Fibroblast of skin of left quadriceps (primary cell): ENCODE results near the gene ZBTB7C.

Source experiments
- DNase-seq, 2 experiments: peaks; one replicate each; pipeline ENCODE4 v3.0.0-alpha.2; 2013; ENCODE audit warnings: low read depth in 2 of 2

ZBTB7C gene

DNA sequence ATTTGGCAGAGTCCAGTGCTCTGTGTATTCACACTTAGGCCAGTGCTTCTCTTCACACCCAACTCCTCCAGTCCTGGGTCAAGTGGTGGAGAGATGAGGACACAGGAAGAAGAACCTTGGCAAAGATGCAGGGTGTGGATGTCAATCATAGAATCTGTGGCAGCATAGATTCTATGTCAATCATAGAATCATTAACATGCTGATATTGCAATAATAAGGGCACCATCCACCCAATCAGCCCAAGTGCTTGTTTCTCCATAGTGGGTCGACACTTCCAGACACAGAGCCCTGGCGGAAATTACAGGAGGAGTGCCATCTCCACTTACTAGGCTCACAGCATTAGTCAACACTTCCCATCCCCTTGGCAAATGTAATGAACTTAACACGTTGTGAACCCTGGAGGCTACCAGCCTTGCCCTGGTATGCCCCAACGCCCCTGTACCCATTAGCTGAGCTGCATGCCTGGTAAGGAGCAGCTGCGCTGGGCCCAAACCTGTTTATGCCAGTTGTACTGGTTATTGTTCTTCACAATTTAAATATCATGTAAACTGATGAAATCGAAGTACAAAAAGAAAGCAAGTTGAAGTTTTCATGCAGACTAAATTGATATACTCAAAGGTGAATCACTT is 317.2 kb downstream of the ZBTB7C start:
- no peak for DNase-seq

DNA sequence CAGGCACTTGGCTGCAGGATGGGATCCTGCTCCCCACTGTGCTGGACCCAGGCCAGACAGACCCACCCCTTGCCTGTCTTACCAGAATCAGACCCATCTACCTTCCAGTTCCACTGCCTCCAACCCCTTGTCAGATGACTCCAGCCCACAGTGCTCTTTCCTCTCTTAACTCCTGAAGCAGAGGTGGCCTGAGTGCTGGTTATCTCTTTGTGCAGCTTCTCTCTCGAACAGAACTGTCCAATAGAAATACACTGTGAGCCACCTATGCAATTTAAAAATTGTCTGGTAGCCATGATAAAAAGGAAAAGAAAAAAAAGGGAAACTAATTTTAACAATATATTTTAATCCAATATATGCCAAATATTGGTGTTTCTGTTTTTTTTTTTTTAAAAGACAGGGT is 318.5 kb downstream of the ZBTB7C start:
- no peak for DNase-seq

DNA sequence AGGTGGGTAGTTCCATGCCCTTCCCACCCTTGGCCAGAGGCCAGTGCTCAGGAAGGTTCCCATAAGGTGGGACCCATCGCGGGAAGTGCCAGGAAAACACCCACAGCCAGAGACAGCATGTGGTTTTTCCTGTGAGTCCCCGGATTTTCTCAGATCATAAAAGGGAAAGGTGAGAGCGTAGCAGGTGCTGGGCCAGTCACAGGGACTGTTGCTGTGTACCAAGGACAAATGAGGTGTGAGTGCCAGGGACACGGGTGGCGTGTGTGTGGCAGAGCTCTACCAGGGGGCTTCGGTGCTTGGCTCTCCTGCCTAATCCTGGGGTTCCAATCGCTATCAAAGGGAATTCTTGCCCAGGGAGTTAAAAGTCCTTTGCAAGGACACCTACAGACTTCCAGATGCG is 319.2 kb downstream of the ZBTB7C start:
- DNase-seq: no peak

DNA sequence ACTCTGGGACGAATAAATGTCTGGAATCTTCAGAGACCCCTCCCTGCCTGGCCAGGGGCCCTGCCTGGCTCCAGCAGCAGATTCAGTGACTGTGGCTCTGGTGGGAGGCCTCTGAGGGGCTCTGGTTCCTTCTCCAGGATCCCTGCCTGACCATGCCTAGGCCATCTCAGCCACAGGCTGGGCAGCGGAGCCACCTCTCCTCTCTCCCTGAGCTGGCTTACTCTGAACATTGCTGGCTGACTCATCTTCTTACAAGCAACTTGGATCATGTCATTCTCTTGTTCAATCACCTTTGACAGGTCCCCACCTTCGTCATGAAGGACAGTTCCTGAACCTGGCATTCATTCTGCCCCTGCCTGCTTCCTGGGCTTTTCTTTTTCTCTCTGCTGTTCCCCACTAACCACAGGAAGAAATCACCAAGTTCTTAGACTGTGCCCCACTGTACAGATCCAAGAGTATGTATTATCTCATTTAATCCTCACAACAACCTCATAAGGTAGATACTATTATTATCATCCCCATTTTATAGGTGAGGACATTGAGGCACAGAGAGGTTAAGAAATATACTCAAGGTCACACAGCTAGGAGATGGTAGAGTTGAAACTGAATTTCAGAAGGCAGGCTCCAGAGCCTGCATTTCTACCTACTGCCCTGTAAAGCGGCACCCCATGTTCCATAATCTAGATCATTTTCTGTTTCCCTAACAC is 323.2 kb downstream of the ZBTB7C start:
- DNase-seq: no peak

DNA sequence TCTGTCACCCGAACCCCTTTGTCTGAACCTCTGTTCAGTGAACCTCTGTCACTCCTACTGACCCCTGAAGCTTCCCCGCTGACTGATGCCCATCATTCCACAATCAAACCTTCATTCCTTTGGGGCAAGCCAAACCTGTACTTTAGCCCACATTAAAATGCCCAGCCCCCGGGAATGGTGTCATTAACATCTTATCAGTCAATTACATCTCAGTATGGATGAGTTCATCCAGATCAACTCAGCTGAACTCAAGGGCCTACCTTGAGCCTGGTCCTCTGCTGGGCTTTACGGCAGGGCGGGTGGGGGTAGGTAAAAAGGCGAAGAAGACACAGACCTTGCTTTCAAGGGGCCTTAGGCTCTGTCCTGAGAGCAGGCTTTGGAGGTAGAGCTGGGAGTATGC is 324.3 kb downstream of the ZBTB7C start:
- DNase-seq: no peak

DNA sequence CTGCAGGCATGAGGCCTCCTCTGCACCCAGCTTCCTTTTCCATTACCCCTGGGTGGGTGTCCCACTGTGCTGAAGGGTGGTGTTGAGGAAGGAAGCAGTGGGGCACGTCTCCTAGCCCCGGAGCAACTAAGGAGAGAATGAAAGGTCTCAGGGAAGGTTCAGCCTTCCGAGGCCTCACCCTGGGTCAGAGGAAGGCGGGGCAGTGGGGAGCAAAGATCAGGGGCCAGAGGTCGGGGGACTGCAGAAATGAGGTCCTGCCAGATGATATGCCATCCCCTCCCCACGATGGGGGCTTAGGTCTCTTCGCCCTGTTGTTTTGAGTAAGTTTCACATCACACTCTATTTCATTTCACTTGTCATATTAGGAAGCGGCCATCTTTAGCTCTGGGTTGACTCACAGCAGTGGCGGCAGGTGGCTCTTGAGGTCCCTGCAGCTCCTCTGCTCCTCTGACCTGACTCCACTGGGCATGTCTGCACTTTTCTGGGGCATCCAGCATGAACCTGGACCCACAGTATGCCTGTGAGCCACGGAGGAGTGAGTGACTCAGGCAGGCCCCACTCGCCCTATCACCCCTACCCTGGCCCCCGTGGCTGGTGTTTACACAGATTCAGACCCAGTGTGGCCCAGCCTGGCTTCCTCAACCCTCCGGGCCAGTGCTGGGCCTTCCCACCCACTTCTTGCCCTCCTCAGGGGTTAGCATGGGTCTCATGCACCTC is 325.0 kb downstream of the ZBTB7C start:
- no peak for DNase-seq

DNA sequence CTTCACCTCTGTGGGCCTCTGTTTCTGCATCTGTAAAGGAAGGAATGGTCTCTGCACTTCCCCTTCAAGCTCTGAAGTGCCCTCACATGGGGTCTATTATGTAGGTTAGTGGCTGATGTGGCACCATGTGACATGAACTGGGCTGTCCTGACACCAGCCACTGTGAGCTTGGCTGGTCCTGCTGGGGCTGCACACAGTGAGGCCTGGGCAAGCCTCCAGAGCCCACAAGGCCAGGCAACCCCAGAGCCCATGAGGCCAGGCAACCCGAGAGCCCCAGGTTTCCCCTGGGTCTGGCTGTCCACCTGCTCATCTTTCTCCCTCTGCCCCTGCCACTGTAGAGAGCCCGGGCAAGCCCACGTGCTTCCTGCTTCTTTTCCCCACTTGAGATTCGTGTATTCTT is 328.6 kb downstream of the ZBTB7C start:
- no peak for DNase-seq

DNA sequence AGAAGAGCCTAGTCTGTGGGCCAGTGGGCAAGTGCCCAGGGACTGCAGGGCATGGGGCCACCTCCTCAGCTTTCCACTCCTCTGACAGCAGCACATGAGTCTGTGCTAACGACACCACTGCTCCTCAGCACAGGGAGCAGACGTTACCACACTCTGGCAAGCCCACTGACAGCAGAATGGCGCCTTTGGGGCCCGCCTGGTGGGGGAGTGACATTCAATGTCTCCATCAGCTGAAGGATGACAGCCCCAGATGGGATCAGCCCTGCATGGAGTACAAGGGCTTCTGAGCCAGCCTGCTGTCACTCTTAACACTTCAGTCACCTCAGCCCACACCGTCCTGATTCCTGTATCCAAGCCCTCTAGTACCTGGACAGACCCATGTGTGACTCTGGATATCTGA is 329.3 kb downstream of the ZBTB7C start:
- DNase-seq: no peak

DNA sequence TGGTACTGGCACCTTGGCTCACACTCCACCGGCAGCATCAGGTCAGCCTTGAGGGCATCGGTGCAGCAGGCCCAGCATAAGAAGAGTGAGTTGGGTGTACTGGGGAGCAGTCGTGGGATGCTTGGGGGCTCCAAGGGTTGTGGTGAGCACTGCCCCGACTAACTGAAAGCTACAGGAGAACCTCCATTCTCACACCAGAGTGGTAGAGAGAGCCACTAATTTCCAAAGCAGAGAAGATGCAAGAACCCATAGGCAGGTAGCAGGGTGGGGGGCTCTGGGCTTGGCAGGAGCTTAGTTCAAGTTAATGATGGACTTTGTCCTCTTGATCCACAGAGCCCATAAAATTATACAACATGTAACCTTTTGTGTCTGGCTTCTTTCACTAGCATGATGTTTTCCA is 330.7 kb downstream of the ZBTB7C start:
- DNase-seq: no peak

DNA sequence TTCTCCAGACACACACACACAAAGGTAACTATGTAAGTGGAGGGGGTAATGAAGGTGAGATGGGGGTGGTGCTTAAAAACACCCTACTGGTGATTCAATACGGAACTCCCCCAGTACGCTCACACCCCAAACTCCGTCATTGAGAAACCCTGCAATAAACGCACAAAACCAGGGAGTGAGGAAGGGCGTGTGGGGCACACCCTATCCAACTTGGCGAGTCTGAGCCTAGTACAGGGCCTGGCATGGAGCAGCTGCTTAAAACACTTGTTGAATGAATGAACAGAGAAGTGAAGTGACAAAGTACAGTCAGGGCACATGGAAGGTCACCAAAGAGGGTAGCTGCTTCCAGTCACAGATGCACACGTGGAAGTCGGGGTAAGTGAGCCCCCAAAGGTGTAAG is 331.9 kb downstream of the ZBTB7C start:
- DNase-seq: no peak

DNA sequence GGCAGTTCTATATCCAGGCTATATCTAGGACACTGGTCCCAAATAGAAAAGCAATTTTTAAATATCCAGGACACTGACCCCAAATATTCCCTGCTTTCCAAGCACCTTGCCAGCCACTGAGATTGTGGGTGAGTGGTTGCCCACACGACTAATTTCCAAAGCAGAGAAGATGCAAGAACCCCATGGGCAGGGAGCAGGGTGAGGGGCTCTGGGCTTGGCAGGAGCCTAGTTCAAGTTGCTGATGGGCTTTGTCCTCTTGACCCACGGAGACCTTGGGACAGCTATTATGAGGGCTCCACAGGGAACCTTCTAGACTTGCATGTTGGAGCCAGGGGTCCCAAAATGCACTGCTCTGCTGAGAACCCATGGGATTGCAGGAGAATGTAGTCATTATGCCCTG is 332.7 kb downstream of the ZBTB7C start:
- no peak for DNase-seq

DNA sequence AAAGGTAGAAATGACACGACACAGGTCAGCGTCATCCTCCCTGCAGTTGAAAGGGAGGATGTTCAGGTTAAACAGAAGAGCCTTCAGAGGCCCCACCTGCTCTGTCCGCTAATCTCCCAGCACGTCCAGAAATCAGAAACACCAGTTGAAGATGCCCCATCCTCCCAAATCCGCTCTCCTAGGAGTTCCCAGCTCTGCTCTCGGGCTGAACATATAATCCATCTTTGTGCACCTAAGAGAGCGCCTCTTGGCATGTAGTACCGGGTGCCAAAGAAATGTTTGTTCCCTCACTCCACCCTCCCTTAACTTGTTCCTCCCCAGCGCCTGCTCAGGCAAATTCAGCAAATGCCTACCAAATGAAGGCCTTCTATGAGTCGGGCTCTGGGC is 333.5 kb downstream of the ZBTB7C start:
- DNase-seq: no peak

DNA sequence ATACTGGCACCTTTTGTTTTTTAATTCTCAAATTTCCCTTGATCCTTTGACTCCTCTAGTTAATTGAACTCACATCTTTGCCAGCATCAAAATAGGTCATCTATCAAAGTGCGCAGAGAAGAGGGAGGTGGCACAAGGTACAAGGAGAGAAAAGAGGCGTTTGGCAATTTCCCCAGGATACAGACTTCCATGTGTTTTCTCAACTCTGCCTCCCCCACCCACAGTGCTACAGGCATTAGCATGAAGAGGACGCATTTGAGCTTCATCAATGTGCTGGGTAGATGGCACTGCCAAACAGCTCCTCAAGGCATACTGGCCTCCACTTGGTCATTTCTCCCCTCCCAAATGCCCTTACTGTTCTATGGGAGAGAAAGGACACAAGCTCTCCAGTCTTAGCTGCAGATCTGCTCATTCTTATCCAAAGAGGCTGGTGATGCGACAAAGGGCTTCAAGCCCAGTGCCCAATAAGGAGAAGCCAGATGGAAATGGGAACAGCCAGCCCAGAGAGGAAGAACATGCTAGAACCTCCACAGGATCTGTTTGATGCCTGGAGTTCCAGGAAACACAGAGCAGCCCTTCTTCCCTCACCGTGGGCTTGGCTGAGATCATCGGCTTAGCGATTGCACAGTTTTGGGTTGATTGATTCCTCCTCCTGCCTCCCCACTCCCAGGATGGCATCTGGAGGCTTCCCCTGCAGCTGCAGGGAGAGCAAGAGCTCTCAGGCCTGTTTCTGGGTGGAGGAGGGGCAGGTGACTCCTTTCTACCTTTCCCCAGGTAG is 334.1 kb downstream of the ZBTB7C start:
- DNase-seq: no peak

DNA sequence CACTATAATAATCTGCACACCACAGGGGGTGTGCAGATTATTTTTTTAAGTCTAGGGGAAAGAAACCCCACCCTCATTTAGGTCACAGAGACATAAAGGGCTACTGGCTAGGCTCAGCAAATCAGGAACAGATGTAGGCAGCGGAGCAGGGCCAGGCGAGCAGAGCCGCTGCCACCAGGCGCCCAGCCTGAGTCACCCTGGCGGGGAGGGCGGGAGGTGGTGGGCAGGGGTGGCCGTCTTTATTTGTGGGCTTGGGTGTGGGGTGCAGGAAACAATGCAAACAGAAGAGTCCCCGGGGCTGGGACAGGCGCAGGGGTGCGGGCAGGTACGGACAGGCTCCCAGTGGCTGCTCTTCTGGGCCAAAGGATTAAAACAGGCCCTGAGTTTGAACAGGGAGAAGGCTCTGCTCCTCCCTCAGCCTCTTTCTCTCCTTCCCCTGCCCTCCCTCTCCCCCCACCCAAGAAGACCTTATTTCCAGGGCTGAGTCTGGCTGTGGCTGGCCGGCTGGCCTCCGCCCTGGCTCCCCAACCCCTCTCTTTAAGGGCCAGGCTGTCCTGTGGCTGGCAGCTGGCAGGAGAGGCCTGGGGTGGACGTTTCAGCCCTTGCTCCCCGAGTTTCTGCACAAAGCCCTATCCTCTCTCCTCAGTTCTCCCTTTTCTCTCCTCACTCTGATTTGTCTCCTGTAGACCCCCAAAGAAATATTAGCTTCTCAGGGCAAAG is 335.8 kb downstream of the ZBTB7C start:
- no peak for DNase-seq

DNA sequence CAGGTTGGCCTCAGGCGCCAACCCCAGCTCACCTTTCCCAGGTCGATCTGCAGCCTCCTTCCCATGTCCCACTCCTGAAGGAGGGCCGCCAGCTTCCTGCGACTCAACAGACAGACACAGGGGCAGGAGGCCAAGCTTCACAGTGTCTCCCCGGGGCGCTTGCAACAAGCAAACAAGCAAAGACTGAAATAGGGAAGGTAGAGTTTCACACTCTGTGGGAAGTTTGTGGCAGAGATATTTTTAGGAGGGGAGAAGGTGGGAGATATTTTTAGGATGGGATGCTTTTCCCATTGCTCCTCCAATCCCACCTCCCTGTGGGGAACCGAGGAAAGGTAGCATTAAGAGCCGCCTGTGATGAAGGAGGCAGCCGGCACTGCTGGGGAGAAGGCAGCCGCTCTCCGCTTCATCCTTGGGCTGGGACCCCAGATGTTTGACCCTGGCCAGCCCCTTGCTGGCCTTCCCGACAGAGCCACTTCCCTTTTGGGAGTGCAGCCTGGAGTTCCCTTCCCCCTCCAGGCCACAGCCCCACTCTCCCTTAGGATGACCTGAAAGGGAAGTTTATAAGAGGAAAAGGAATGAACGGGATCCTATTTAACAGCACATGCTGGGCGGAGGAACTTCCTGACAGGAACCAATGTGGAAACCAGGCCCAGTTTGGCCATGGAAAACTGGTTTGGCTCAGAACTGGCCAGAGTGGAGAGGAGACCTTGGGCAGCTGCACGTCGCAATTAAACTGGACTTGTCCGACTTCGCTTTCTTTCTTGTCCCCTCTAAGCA is 336.6 kb downstream of the ZBTB7C start:
- no peak for DNase-seq

DNA sequence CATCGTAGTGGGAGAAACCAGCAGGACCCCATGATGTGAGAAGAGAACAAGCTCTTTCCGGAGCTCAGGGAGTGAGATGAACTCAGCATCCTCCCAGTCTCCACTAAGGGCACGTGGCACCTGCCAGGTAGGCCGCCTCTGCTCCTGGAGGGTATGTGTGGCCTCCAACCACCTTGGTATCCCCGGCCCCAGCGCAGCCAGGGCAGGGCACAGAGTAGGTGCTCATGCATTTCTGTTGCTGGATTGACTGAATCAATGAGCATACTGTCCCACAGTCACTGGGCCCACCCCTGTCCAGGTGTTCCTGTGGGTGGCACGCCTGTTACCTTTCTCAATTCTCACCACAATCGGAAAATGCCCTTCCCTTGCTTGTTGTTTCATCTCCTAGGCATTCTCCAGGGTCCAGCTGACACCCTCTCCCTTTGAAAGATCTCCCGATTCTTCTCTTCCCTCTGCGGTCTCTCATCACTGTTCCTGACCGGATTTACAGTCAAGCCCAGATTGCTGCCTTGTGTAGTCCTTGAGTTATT is 340.2 kb downstream of the ZBTB7C start:
- DNase-seq: no peak

DNA sequence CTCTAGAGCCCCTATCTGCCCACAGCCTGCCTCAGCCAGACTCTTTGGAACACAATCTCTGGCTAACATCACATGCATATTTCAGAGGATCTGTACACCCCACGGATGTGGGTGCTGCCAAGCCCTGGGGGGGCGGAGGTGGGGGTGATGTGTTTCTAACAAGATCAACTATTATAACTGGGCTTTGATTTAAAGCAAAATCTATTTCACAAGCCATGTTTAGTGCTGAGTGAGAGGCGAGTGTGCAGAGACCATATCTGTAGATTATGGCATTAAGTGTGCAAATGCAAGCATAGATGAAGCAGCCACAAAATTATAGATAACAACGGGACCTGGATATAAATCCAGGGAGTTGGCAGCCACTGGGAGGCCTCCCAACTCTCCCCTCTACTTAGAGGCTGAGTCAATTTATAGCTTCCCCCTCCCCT is 342.9 kb downstream of the ZBTB7C start:
- DNase-seq: no peak

DNA sequence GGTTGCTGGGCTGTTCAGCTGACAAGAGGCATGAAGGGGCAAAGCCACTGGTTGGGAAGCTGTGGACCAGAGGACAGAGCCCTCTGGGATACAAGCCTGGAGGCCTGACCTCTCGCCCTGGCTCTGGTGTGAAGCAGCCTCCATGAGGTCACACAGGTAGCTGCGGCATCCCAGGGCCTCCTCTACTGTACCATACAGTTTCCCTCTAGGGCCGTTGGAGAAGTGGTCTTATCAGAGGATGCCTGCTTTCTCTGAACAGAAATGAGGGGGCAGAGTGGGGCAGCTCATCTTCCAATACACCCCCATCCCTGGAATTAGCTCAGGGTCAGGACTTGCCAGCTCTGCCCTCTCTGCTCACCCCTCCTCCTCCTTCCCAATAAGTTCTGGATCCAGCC is 343.6 kb downstream of the ZBTB7C start:
- DNase-seq: no peak

DNA sequence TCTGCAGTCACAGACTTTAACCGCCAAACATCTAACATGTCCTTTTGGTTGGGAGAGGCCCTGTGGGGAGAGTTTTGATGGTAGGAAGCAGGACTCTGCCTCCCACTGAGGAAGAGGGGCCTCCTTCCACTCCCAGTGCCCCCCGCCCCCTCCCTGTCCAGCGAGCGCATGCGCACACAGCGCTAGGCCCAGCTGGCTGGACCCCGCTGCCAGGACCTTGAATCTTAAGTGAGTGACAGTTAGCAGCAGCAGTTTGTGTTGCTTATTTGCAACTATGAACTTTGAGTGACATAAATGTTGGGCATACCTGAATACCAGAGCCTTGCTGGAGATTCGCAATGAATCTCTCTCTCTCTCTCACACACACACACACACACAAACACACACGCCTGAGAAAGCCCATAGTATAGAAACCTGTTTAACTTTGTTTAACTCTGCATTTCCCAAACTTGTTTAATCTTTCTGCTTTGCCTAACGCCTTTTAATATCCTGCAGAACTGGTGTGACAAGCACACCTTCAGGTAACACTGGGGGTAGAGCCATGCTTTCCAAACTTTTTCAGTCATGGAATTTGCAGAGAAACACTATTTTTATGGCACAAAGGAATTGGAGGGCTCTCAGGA is 344.1 kb downstream of the ZBTB7C start:
- DNase-seq: no peak
